OCI-LY7 (cell line): ENCODE data around the gene WDR48. TPM values are rescaled to one million over a fixed set of nuclear protein-coding genes. Genes with fewer than 3 reads are reported as not detected.
A peak's percentile ranks its signal among the peaks of the same experiment; 100 is the strongest.

ENCODE experiments used
- BruUV-seq: library from RNA; stranded (reverse); fragments of 400-500 nt; replicated peaks from 2 replicates; lab custom pipeline; 2021; lab: Mats Ljungman, UMichigan
- CTCF ChIA-PET: fragments of 300-600 bp; sonication (Branson Sonifier 250); formaldehyde crosslinking; loops from one replicate; lab custom pipeline; 2022; ENCODE audit warnings: antibody characterized with exemption; ENCODE audit not compliant: unreplicated experiment; lab: Charles Lee
- POLR2A ChIA-PET: fragments of 300-600 bp; sonication (Branson Sonifier 250); formaldehyde crosslinking; loops from one replicate; lab custom pipeline; 2022; ENCODE audit warnings: antibody characterized with exemption; lab: Charles Lee
- DNase-seq: peaks from one replicate; pipeline ENCODE4 v3.0.0-alpha.2; 2015; ENCODE audit warnings: low spot score
- H2AFZ ChIP-seq: fragments of 200-600 bp; sonication (generic), shearing (Covaris generic); 2 replicates; pipeline ENCODE4 v1.6.1; 2014; ENCODE audit warnings: mild to moderate bottlenecking, antibody characterized with exemption, low read length, moderate library complexity
- H3K27ac ChIP-seq: fragments of 200-600 bp; sonication (generic); 2 replicates; pipeline ENCODE4 v1.5.1; 2014; ENCODE audit warnings: mixed run types, low read depth, mild to moderate bottlenecking, moderate library complexity, low read length, inconsistent platforms; ENCODE audit not compliant: poor library complexity, severe bottlenecking
- H3K36me3 ChIP-seq: fragments of 200-600 bp; sonication (generic); 2 replicates; pipeline ENCODE4 v1.6.1; 2014; ENCODE audit warnings: mild to moderate bottlenecking, antibody characterized with exemption, low read length, moderate library complexity, mixed read lengths; ENCODE audit not compliant: insufficient read depth
- H3K4me1 ChIP-seq: fragments of 200-600 bp; sonication (generic); 2 replicates; pipeline ENCODE4 v1.5.1; 2014; ENCODE audit warnings: mild to moderate bottlenecking, low read length; ENCODE audit not compliant: insufficient read depth, poor library complexity, severe bottlenecking
- H3K4me2 ChIP-seq: fragments of 200-600 bp; sonication (generic); 2 replicates; pipeline ENCODE4 v1.6.1; 2014; ENCODE audit warnings: mild to moderate bottlenecking, low read length
- H3K4me3 ChIP-seq: fragments of 200-600 bp; sonication (generic); 2 replicates; pipeline ENCODE4 v1.5.1; 2014; ENCODE audit warnings: mild to moderate bottlenecking, low read depth, low read length; ENCODE audit not compliant: poor library complexity, severe bottlenecking
- H3K79me2 ChIP-seq: fragments of 200-600 bp; sonication (generic); 2 replicates; pipeline ENCODE4 v1.6.1; 2016; ENCODE audit warnings: low read depth, mild to moderate bottlenecking, low read length, moderate library complexity, mixed read lengths; ENCODE audit not compliant: insufficient read depth
- H3K9me2 ChIP-seq: fragments of 200-600 bp; sonication (generic); 2 replicates; pipeline ENCODE4 v1.6.1; 2016; ENCODE audit warnings: mild to moderate bottlenecking, low read length, mixed read lengths; ENCODE audit not compliant: insufficient read depth
- H3K9me3 ChIP-seq: fragments of 200-600 bp; sonication (generic); 2 replicates; pipeline ENCODE4 v1.6.1; 2014; ENCODE audit warnings: mild to moderate bottlenecking, mixed run types, low read length, mixed read lengths
- H4K20me1 ChIP-seq: fragments of 200-600 bp; sonication (generic); 2 replicates; pipeline ENCODE4 v1.6.1; 2014; ENCODE audit warnings: mild to moderate bottlenecking, antibody characterized with exemption, low read length, moderate library complexity, mixed read lengths; ENCODE audit not compliant: insufficient read depth
- EZH2phosphoT487 ChIP-seq: fragments of 200-600 bp; sonication (generic); IDR thresholded peaks from 2 replicates; pipeline ENCODE4 v1.6.1; 2018; ENCODE audit warnings: low read depth, borderline replicate concordance, mild to moderate bottlenecking, mixed run types, antibody characterized with exemption, low read length, moderate library complexity, mixed read lengths
- intact Hi-C: fragments of 100-400 bp; cut with micrococcal nuclease; formaldehyde crosslinking; loops from one replicate; pipeline ENCODE4 v1.10.0; 2022; ENCODE audit not compliant: unreplicated experiment
- total RNA-seq, 2 experiments: library from RNA; depleted of rRNA in 1 of 2; stranded (reverse); fragments of >200 nt in 1 of 2; shearing (Covaris generic) in 1 of 2; gene quantifications; 2 replicates each; pipeline ENCODE4 v1.2.3, GENCODE V29; 2014 to 2022
- TF ChIP-seq, protein P1 (sequence below): fragments of 200-600 bp; sonication (generic); conservative IDR thresholded peaks from 2 replicates; pipeline ENCODE4 v1.5.1; 2014; ENCODE audit warnings: mild to moderate bottlenecking, antibody characterized with exemption, low read length, moderate library complexity, mixed read lengths

WDR48 gene
- total RNA-seq, 2 experiments from 2014 or later: 12.3 to 38.4 TPM

DNA sequence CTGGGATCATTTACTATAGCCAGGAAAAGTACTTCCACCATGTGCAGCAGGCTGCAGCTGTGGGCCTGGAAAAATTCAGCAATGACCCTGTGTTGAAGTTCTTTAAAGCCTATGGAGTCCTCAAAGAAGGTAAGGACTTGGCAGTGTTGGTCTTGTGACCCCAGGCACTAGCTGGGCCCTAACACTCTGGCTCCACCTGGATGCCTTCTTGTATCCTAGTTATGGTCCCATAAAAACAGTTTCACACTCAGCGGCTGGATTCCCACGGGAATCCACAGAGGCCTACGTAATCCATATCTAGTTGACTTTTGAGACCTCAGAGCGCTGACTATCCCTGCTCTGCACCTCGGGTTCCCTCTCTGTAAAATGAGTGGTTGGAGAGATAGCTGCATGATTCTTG is 57.3 kb downstream of the WDR48 start:
- peak overlapping the region; percentile 85 for H3K4me3 ChIP-seq
- peaks cover 27% of the 10 kb centered on the region for H3K36me3 ChIP-seq
- peak overlapping the region; percentile 96 for H3K4me2 ChIP-seq
- POLR2A ChIA-PET: interaction anchor here (0.6 to 2.8 kb wide), 14 partner anchors 12 to 179 kb away, joined by 3 to 11 read pairs (median 3); no protein-coding TSS in a partner anchor
- no peak overlapping the region for H2AFZ ChIP-seq
- DNase-seq: no peak
- H3K79me2 ChIP-seq: peaks cover 13% of the 10 kb centered on the region; the same call in 1 of the 2 replicates
- TF ChIP-seq, protein P1, sequence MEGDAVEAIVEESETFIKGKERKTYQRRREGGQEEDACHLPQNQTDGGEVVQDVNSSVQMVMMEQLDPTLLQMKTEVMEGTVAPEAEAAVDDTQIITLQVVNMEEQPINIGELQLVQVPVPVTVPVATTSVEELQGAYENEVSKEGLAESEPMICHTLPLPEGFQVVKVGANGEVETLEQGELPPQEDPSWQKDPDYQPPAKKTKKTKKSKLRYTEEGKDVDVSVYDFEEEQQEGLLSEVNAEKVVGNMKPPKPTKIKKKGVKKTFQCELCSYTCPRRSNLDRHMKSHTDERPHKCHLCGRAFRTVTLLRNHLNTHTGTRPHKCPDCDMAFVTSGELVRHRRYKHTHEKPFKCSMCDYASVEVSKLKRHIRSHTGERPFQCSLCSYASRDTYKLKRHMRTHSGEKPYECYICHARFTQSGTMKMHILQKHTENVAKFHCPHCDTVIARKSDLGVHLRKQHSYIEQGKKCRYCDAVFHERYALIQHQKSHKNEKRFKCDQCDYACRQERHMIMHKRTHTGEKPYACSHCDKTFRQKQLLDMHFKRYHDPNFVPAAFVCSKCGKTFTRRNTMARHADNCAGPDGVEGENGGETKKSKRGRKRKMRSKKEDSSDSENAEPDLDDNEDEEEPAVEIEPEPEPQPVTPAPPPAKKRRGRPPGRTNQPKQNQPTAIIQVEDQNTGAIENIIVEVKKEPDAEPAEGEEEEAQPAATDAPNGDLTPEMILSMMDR: no peak
- no peak for TF ChIP-seq EZH2phosphoT487
- peaks cover 51% of the 10 kb centered on the region for H3K4me1 ChIP-seq
- CTCF ChIA-PET: interaction anchor here (0.7 to 1.4 kb wide), 2 partner anchors 69 to 179 kb away, joined by 3 to 4 read pairs; no protein-coding TSS in a partner anchor
- H3K9me2 ChIP-seq: no peaks in the 10 kb centered on the region
- intact Hi-C loops: loop anchor here (2.0 kb wide), 1 partner anchor 22 kb away; no protein-coding TSS in a partner anchor
- H3K9me3 ChIP-seq: no peaks in the 10 kb centered on the region
- no peaks in the 10 kb centered on the region for H4K20me1 ChIP-seq
- no TSS peak for BruUV-seq
- peak overlapping the region; percentile 97 for H3K27ac ChIP-seq

DNA sequence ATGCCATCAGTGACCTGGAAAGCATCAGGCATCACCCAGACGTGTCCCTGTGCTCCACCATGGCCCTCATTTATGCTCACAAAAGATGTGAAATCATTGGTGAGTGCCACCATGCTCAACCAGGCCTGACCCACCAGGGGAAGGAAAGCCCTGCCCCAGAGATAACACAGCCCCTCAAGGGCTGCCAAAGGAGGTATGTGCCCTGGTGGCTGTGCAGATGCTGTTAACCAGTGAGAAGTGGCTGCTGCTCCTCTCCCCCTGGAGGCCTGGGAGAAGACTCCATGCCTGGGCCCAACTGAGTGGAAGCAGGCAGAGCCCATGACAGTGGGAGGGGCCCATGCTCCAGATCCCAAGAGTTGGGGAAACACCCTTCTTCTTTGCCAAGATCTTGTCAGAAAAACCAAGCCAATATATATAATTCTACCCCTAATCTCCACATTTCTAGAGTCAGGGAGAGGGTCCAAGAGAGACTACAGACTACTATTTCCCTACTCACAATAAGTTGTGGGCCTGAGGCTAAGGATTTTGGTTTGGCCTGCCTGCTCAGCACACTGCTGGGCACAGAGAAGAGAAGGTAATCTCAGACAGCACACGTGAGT is 58.3 kb downstream of the WDR48 start:
- no peak for DNase-seq
- H3K4me2 ChIP-seq: no peak overlapping the region
- H4K20me1 ChIP-seq: no peaks in the 10 kb centered on the region
- intact Hi-C loops: no loop called here
- no peak for TF ChIP-seq EZH2phosphoT487
- TF ChIP-seq, protein P1: no peak
- peaks cover 51% of the 10 kb centered on the region for H3K4me1 ChIP-seq
- H3K79me2 ChIP-seq: peaks cover 13% of the 10 kb centered on the region; the same call in 1 of the 2 replicates
- ChIA-PET POLR2A (interaction anchor here (1.2 to 2.8 kb wide), 3 partner anchors 12 to 68 kb away, joined by 3 to 11 read pairs (median 4); no protein-coding TSS in a partner anchor), CTCF (interaction anchor here (0.7 kb wide), 1 partner anchor 17 kb away, joined by 4 read pairs; no protein-coding TSS in a partner anchor)
- BruUV-seq: no TSS peak
- H3K9me3 ChIP-seq: no peaks in the 10 kb centered on the region
- peaks cover 27% of the 10 kb centered on the region for H3K36me3 ChIP-seq
- H3K9me2 ChIP-seq: no peaks in the 10 kb centered on the region
- no peak overlapping the region for H2AFZ ChIP-seq
- H3K27ac ChIP-seq: peak overlapping the region; percentile 97
- H3K4me3 ChIP-seq: no peak overlapping the region

DNA sequence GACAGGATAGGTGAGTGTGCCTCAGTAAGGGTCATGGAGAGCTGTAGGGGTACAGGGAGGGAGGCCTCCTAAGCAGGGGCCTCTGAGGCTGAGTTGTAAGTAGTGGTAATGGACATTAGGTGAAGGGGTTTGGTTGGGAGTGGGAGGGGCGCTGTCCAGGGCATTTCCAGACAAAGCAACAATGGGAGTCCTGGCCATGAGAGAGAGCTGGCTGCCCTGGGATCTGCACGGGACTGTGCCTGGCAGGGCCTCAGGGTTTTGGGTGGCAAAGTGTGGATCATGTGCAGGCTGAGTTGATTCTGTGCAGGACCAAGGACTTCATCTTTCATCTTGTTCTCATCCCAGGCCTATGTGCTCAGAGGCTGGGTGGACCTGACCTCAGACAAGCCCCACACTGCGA is 60.3 kb downstream of the WDR48 start:
- H3K4me1 ChIP-seq: peaks cover 34% of the 10 kb centered on the region
- H4K20me1 ChIP-seq: no peaks in the 10 kb centered on the region
- TF ChIP-seq, protein P1: no peak
- no peak for TF ChIP-seq EZH2phosphoT487
- H2AFZ ChIP-seq: no peak overlapping the region
- CTCF ChIA-PET: no interaction called here
- intact Hi-C loops: no loop called here
- POLR2A ChIA-PET: no interaction called here
- H3K36me3 ChIP-seq: peaks cover 27% of the 10 kb centered on the region
- H3K4me2 ChIP-seq: no peak overlapping the region
- no peaks in the 10 kb centered on the region for H3K9me2 ChIP-seq
- H3K4me3 ChIP-seq: no peak overlapping the region
- no peaks in the 10 kb centered on the region for H3K79me2 ChIP-seq
- H3K9me3 ChIP-seq: no peaks in the 10 kb centered on the region
- BruUV-seq: no TSS peak
- H3K27ac ChIP-seq: no peak overlapping the region
- no peak for DNase-seq
